IPS DF 6.9 (cell line): Measurements from ENCODE around the gene PHYHIPL.

Source experiments
- DNase-seq: peaks from one replicate; pipeline ENCODE4 v3.0.0-alpha.2; 2013; ENCODE audit warnings: low read depth, low spot score
- H3K27ac ChIP-seq: one replicate; pipeline ENCODE4 v1.5.1; 2013; ENCODE audit warnings: low read length, control low read depth
- H3K27me3 ChIP-seq: 2 replicates; pipeline ENCODE4 v1.6.1; 2013; ENCODE audit warnings: mild to moderate bottlenecking, low read length; ENCODE audit not compliant: control insufficient read depth, insufficient read depth
- H3K36me3 ChIP-seq: 2 replicates; pipeline ENCODE4 v1.6.1; 2013; ENCODE audit warnings: low read length; ENCODE audit not compliant: control insufficient read depth, insufficient read depth
- H3K4me1 ChIP-seq: 2 replicates; pipeline ENCODE4 v1.6.1; 2013; ENCODE audit warnings: low read length; ENCODE audit not compliant: control insufficient read depth, insufficient read depth
- H3K4me3 ChIP-seq: 2 replicates; pipeline ENCODE4 v1.5.1; 2013; ENCODE audit warnings: mild to moderate bottlenecking, low read length
- H3K9me3 ChIP-seq: 2 replicates; pipeline ENCODE4 v1.6.1; 2013; ENCODE audit warnings: low read length, inconsistent platforms; ENCODE audit not compliant: control insufficient read depth, insufficient read depth
- WGBS: extraction: QIAGEN DNeasy Blood & Tissue Kit; methylation state at CpG from one replicate; pipeline ENCODE4 v1.1.7; 2013; ENCODE audit warnings: mixed read lengths, missing lambda C conversion rate; ENCODE audit not compliant: insufficient read length, insufficient coverage; 5-methylcytosine and 5-hydroxymethylcytosine counted together

The PHYHIPL gene

DNA sequence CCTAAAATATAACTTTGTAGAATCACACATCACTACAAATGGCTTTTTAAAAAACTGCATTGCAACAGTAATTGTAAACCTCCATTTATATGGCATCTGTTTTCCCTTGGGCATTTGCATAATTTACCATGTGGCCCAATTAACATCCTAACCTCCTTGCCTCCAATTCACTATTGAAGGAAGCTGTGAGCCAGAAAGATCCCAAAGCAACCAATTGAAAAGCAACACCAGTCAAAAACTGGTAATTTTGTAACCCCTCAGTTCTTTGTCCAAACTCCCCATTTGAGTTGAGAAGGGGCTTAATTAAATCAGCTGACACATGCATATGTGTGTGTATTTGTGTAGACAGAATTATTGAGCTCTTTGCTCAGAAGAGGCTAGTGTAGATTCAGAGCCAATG is 95.6 kb downstream of the PHYHIPL start:
- no peak for DNase-seq
- no peaks in the 10 kb centered on the region for H3K36me3 ChIP-seq
- H3K4me3 ChIP-seq = no peak overlapping the region
- H3K4me1 ChIP-seq = no peaks in the 10 kb centered on the region
- no peak overlapping the region for H3K27ac ChIP-seq
- H3K27me3 ChIP-seq = no peaks in the 10 kb centered on the region
- H3K9me3 ChIP-seq = no peaks in the 10 kb centered on the region

- no peaks in the 10 kb centered on the region for H3K9me3 ChIP-seq
- no peak overlapping the region for H3K4me3 ChIP-seq
- H3K36me3 ChIP-seq = no peaks in the 10 kb centered on the region
- H3K4me1 ChIP-seq = no peaks in the 10 kb centered on the region
- H3K27me3 ChIP-seq = no peaks in the 10 kb centered on the region
- no CpG with 5 or more reads among the region's 1 CpG for WGBS
- DNase-seq = no peak
- H3K27ac ChIP-seq = no peak overlapping the region
Measured at GRCh38 chr10:59273445-59273844, 97.0 kb downstream of the PHYHIPL start.

DNA sequence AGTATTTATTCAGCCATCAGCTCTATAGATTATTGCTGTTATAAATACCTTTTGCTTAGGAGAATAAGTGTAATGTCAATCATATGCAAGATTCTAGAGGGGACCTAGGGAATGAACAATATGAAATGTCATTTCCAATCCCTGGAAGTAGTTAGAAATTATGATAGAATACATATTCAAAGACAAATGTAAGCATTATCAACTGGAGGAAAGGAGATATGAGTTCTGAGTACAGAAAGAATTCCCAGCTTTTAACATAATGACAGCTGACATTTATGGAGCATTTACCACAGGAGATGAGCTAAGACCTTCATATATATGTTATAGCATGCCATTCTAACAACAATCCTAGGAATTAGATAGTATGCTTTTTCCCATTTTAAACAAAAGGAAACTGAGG is 99.7 kb downstream of the PHYHIPL start:
- Histone ChIP-seq H3K4me3 (no peak overlapping the region), H3K27ac (no peak overlapping the region), H3K9me3 (no peaks in the 10 kb centered on the region), H3K27me3 (no peaks in the 10 kb centered on the region), H3K36me3 (no peaks in the 10 kb centered on the region), H3K4me1 (no peaks in the 10 kb centered on the region)
- DNase-seq = no peak

GRCh38 chr10:59276919-59277318 is 100.5 kb downstream of the PHYHIPL start:
- Histone ChIP-seq H3K4me3 (no peak overlapping the region), H3K27me3 (no peaks in the 10 kb centered on the region), H3K4me1 (no peaks in the 10 kb centered on the region), H3K9me3 (no peaks in the 10 kb centered on the region), H3K36me3 (no peaks in the 10 kb centered on the region), H3K27ac (no peak overlapping the region)
- DNase-seq = no peak

GRCh38 chr10:59279476-59279875 is 103.0 kb downstream of the PHYHIPL start:
- Histone ChIP-seq H3K9me3 (no peaks in the 10 kb centered on the region), H3K27ac (no peak overlapping the region), H3K4me1 (0 out of 2 replicates have a peak, but pooled peaks cover 1% of the 10 kb centered on the region), H3K36me3 (no peaks in the 10 kb centered on the region), H3K27me3 (no peaks in the 10 kb centered on the region), H3K4me3 (no peak overlapping the region)
- WGBS = no CpG with 5 or more reads among the region's 1 CpG
- no peak for DNase-seq

DNA sequence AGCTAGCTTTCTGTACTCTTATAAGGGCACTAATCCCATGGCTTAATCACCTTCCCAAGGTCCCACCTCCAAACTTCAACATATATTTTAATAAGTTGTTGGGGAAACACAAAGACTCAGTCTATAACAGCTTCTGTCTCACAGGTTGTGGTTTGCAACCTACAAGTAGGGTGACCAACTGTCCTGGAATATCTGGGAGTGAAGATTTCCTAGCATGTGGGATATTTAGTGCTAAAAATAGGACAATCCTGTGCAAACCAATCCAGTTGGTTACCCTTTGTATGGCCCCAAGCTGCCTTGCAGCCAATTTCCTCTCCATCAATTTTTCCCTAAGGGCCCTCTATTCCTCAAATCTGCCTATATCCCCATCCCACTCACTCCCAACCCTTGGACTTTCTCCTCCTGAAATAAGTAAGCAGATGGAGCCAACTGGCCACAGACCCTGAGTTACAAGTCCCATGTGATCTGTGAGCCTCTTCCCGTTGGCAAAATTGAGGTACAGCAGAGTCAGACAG is 103.6 kb downstream of the PHYHIPL start:
- no peak for DNase-seq
- Histone ChIP-seq H3K9me3 (no peaks in the 10 kb centered on the region), H3K4me3 (no peak overlapping the region), H3K27me3 (no peaks in the 10 kb centered on the region), H3K27ac (no peak overlapping the region), H3K36me3 (no peaks in the 10 kb centered on the region), H3K4me1 (0 out of 2 replicates have a peak, but pooled peaks cover 1% of the 10 kb centered on the region)
- WGBS = no CpG with 5 or more reads among the region's 1 CpG

DNA sequence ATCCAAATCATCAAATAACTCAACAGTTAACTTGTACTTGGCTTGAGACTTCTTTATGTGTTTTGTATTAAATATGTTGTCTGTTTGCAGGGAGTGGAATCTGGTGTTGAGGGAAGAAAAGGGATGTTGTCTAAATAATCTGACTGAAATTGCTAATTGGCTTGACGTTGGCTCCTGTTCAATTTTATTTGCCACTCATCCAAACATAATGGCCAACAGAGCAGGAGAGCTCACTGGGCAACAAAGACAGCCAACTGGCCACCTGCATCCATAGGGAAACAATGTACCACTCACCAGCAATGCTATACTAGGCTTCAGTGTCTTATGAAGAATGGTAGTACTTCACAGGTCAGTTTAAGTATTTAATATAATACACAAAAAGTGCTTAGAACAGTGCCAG is 105.4 kb downstream of the PHYHIPL start:
- H3K9me3 ChIP-seq = no peaks in the 10 kb centered on the region

GRCh38 chr10:59283456-59284091 is 107.1 kb downstream of the PHYHIPL start:
- no CpG with 5 or more reads among the region's 9 CpGs for WGBS
- H3K27ac ChIP-seq = no peak overlapping the region
- 0 out of 2 replicates have a peak, but pooled peaks cover 1% of the 10 kb centered on the region for H3K4me1 ChIP-seq
- no peak for DNase-seq
- H3K9me3 ChIP-seq = no peaks in the 10 kb centered on the region
- no peaks in the 10 kb centered on the region for H3K27me3 ChIP-seq
- no peak overlapping the region for H3K4me3 ChIP-seq
- no peaks in the 10 kb centered on the region for H3K36me3 ChIP-seq

More for the DNA sequence above, 105.4 kb downstream of the PHYHIPL start:
- Histone ChIP-seq H3K36me3 (no peaks in the 10 kb centered on the region), H3K27me3 (no peaks in the 10 kb centered on the region), H3K4me3 (no peak overlapping the region), H3K27ac (no peak overlapping the region), H3K4me1 (0 out of 2 replicates have a peak, but pooled peaks cover 1% of the 10 kb centered on the region)
- DNase-seq = no peak
- WGBS = no CpG with 5 or more reads among the region's 1 CpG

- WGBS = 100% methylated on average over 3 of the region's 7 CpGs
- H3K27ac ChIP-seq = no peak overlapping the region
- peaks cover 1% of the 10 kb centered on the region; the same call in 1 of the 2 replicates for H3K4me1 ChIP-seq
- DNase-seq = no peak
- no peaks in the 10 kb centered on the region for H3K27me3 ChIP-seq
- H3K9me3 ChIP-seq = no peaks in the 10 kb centered on the region
- no peak overlapping the region for H3K4me3 ChIP-seq
- H3K36me3 ChIP-seq = no peaks in the 10 kb centered on the region
Measured at GRCh38 chr10:59284118-59284975, 107.9 kb downstream of the PHYHIPL start.

GRCh38 chr10:59285073-59285472 is 108.6 kb downstream of the PHYHIPL start:
- WGBS = no CpG with 5 or more reads among the region's 4 CpGs
- H3K27me3 ChIP-seq = no peaks in the 10 kb centered on the region
- no peak for DNase-seq
- no peaks in the 10 kb centered on the region for H3K36me3 ChIP-seq
- no peak overlapping the region for H3K4me3 ChIP-seq
- H3K4me1 ChIP-seq = peaks cover 4% of the 10 kb centered on the region; the same call in 1 of the 2 replicates
- H3K9me3 ChIP-seq = no peaks in the 10 kb centered on the region
- H3K27ac ChIP-seq = no peak overlapping the region
